Omental fat pad (tissue), 4 donors: Measurements from ENCODE around the gene NHSL1. TPM values are rescaled to one million over a fixed set of nuclear protein-coding genes. Genes with fewer than 3 reads are reported as not detected.

Experiments
- ATAC-seq: fragments of 150-250 bp; one replicate; pipeline ENCODE4 v1.9.1; 2016; ENCODE audit warnings: mild to moderate bottlenecking, moderate library complexity; ENCODE audit not compliant: low FRiP score
- DNase-seq: peaks from one replicate; pipeline ENCODE4 v3.0.0-alpha.2; 2019; ENCODE audit warnings: low spot score
- CTCF ChIP-seq, 3 donors: fragments of 450-650 bp; IDR thresholded peaks; one replicate each; pipeline ENCODE4 v1.5.1; 2016 to 2017; ENCODE audit warnings: antibody characterized with exemption in 3 of 3, mild to moderate bottlenecking in 3 of 3, moderate library complexity in 2 of 3
- total RNA-seq, 4 donors: library from RNA; depleted of rRNA; stranded (reverse); fragments of >200 nt; gene quantifications; one replicate each; pipeline ENCODE4 v1.1.0, GENCODE V29; 2016

The NHSL1 gene
- total RNA-seq, 4 donors from 2014 or later: 15.9 to 23.2 (median 18.4) TPM

DNA sequence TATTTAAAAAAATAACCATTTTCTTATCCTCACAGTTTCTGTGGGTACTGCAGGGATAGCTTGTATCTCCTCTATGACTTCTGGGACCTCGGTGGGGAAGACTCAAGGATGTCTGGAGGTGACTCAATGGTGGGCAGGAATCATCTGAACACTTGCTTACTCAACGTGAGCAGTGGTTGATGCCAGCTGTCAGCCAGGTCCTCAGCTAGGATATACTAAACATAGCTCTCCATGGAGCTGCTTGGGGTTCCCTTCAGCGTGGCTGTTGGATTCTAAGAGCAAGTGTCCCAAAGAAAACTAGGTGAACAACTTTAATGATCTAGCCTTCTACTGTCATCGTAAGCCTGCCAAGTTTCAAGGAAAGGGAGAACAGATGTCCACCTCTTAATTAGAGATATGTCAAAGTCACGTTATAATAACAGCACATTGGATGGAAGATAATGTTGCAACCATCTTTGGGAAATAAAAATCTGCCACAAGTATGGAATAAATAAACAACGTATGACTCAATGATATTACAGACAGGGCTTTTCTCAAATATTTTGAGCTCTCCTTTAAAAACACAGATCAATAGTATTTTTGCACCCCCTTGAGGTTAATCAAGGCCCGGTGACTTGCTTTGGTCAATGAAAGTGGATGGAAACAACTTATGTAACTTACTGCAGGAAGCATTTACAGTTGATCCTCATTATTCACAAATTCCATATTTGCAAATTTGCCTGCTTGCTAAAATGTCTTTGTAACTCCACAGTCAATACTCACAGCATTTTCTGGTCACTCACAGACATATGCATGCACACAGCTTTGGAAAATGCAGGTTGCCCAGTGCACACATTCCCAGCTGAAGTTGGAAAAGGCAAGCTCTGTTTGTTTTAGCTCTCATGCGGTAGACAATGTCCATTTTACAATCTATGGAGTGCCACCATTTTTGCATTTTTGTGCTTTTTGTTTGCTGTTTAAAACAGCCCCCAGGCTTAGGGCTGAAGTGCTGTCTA, 101.9 kb downstream of the NHSL1 start:
- DNase-seq (no peak), ATAC-seq (no peak)
- TF ChIP-seq CTCF (IDR thresholded peaks at IDR 0.05): no peak

DNA sequence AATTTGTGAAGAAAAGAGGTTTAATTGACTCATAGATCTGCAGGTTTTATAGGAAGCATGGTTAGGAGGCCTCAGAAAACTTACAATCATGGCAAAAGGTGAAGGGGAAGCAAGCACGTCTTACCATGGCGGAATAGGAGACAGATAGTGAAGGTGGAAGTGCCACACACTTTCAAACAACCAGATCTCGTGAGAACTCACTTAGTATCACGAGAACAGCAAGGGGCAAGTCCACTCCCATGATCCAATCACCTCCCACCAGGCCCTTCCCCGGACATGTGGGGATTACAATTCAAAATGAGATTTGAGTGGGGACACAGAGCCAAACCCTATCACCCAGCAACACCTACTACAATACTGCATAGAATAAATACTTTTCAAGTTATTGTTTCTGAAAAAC, 102.6 kb downstream of the NHSL1 start:
- ATAC-seq (no peak), DNase-seq (no peak)
- no peak for TF ChIP-seq CTCF (IDR thresholded peaks at IDR 0.05)

GRCh38 chr6:138393871-138394783, 105.2 kb downstream of the NHSL1 start:
- no peak for TF ChIP-seq CTCF (IDR thresholded peaks at IDR 0.05)
- ATAC-seq: no peak
- no peak for DNase-seq

DNA sequence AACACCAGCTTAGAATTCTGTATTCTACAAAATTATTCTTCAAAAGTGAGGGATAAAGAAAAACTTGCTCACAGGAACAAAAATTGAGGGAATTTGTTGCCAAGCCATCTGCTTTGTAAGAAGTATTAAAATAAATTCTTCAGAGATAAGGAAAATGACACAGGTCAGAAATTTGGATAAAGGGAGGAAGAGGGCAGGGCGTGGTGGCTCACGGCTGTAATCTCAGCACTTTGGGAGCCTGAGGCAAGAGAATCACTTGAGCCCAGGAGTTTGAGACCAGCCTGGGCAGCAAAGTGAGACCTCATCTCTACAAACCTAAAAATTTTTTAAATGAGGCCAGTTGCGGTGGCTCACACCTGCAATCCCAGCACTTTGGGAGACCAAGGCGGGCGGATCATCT, 109.7 kb downstream of the NHSL1 start:
- ATAC-seq: no peak
- DNase-seq: no peak
- TF ChIP-seq CTCF (IDR thresholded peaks at IDR 0.05): no peak

GRCh38 chr6:138387577-138388368, 111.5 kb downstream of the NHSL1 start:
- no peak for TF ChIP-seq CTCF (IDR thresholded peaks at IDR 0.05)
- no peak for DNase-seq
- ATAC-seq: no peak

DNA sequence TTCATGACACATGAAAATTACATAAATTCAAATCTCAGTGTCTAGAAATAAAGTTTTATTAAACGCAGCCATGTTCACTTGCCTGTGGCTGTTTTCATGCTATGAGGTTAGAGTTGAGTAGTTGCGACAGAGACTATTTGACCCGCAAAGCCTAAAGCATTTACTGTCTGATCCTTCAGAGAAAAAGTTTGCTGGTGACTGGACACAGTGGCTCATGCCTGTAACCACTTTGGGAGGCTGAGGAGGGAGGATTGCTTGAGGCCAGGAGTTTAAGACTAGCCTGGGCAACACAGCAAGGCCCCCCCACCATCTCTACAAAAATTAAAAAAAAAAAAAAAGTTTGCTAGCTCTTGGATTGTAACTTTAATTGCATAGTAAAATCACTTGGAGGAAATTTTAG, 112.4 kb downstream of the NHSL1 start:
- DNase-seq: no peak

More for the DNA sequence above, 112.4 kb downstream of the NHSL1 start:
- TF ChIP-seq CTCF (IDR thresholded peaks at IDR 0.05): no peak
- no peak for ATAC-seq
